ENCODE data around the gene APH1A.

DNA sequence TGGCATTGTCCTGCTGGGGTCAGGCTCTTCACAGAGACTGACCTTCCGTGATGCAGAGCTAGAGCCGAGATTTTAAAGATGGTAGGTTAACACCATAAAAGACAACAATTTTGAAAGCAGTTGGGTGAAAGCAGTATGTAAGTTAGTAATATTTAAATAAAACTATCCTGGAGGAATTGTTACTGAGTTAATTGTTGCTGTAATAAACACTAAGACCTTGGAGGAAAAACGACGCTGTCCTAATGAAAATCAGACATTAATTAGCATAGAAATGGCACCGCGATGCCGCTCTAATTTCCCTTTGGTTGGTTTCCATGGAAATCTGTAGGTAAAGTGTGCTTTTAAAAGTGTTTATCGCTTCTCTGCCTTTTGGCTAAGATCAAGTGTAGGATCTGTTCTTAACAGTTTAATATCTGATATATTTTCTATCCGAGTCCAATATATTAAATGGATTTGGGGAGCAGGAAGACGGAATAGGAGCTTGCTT is 32.2 kb downstream of the APH1A start:
- TF ChIP-seq, protein P1, sequence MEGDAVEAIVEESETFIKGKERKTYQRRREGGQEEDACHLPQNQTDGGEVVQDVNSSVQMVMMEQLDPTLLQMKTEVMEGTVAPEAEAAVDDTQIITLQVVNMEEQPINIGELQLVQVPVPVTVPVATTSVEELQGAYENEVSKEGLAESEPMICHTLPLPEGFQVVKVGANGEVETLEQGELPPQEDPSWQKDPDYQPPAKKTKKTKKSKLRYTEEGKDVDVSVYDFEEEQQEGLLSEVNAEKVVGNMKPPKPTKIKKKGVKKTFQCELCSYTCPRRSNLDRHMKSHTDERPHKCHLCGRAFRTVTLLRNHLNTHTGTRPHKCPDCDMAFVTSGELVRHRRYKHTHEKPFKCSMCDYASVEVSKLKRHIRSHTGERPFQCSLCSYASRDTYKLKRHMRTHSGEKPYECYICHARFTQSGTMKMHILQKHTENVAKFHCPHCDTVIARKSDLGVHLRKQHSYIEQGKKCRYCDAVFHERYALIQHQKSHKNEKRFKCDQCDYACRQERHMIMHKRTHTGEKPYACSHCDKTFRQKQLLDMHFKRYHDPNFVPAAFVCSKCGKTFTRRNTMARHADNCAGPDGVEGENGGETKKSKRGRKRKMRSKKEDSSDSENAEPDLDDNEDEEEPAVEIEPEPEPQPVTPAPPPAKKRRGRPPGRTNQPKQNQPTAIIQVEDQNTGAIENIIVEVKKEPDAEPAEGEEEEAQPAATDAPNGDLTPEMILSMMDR (IDR thresholded peaks at IDR 0.05), result no peak
- TF ChIP-seq POLR2A (IDR thresholded peaks at IDR 0.05), result no peak
